NCI-H748 treated with DMSO at 0.1 percent for 48 hours (cell line): ENCODE measurements around the gene POC1A.

ENCODE experiments used
- DNase-seq: peaks from one replicate; lab custom pipeline; 2025; lab: John Stamatoyannopoulos, UW

POC1A gene

DNA sequence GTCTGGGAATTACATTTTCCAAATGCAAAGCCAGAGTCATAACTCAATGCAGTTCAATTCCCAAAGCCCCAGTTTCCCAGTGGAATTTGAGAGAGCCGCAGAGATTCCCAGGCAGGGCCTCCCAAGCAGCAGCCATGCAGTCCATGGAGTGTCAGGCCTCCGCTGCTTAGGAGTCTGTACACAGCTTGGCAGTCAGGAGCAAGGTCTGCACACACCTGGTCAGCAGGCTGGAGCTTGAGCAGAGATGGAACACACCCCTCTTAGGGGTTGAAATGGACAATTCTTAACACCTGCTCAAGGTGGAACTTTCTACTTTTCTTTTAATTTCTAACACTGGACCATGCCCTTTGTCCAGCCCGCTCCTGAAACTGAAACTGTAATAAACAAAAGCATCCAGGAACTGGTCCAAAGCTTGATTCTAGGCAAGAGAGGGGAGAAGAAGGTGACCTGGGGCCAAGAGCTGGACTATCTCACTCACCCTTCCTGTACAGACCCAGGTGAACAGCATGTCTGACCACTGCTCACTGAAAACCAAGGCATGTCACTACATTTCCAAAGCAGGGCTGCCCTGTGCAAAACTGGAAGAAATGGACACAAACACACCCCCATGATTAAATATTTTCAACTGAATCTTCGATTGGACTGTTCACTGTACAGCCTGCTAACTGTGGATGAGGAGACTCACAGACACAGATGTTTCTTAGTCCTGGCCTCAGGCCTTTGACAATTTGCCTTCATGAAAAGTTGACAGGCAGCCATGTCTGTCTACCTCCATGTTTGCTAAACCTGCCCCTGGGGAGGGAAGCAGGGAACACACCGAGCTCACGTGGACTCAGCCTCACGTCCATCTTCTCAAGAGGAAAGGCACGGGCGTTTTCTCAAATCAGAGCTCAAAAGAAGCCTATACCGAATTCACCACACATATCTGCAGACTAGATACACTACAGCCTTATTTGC lies 49.3 kb downstream of the POC1A start:
- no peak for DNase-seq

- no peak for DNase-seq
Observed at GRCh38 chr3:52102934-52103333, 51.3 kb downstream of the POC1A start.

DNA sequence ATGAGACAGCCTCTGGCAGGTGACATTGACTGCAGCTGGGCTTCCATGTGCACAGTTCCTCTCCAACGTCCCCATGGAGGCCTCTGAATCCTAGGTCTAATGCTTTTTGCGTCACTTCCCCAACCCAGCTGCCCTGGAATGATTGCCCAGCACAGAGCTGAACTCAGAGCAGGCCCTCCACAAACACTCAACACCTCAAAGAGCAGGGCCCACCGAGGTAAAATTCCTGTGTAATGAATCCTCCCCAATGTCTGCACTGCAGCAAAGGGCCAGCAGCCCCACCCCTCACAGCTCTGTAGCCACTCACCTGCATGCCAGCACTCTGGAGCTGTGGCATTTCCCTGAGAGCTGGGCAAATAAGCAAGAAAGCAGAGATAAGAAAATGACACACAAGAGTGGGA lies 55.2 kb downstream of the POC1A start:
- DNase-seq = no peak

DNA sequence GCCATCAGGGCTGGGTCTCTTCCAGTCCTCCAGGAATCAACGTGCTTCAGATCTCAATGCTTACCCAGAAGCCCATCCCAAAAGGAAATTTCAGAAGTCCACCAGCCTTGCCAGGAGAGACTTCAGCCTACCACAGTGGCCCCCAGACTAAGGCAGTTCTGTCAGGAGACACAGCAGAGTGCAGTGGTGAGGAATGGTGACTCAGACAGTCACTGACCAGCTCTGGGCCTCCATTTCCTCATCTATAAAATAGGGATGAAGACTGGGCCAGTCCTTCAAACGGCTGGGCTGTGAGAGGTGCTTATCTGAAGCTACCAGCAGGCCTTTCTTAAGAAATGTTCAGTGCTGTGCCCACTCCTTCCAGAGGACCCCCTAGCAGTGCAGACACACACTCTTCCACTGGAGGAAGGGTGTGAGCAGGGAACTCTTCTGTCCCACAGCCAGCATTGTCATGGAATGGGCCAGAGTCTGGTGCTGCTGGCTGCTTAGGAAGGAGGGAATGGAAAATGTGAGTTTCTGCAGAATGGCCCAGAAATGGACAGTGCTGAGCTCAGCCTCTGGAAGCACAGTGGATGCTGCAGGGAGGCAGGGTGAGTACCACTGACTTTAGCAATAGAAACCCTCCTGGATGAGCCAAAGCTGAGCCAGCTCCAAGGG lies 56.2 kb downstream of the POC1A start:
- DNase-seq = no peak

DNA sequence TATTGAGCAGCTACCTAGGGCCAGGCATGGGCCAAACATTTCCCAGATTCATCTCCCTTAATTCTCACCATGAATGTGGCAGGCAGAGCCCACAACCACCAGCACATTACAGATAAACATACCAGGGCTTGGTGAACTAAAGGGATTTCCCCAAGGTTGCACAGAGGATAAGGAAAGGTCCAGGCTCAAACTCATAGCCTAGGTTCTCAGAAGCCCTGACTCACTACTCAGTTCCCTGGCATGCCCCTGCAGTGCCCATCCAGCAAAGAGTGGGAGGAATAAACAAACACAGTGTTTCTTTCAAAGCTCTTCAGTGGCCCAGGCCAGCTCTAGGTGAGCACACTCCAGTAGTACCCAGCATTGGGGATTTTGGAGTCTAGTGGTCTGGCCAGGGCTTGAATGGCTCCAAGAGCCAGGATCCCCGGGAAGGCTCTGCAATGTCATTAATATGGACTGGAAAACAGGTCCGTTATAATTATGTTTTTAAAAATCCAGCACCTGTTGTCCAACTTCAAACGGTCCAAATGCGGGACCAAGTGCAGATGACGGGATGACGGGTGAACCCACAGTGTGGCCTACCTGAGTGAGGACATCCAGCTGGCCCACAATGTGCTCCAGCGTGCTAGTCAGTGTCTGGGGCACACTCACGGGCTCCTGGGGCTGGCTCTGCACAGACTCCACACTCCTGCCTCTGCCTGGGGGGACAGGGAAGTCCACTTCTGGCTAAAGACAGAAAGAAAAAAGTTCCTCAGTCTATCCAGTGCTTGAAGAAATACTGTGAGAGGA lies 58.0 kb downstream of the POC1A start:
- no peak for DNase-seq

GRCh38 chr3:52094571-52095485 lies 59.4 kb downstream of the POC1A start:
- DNase-seq = no peak

DNA sequence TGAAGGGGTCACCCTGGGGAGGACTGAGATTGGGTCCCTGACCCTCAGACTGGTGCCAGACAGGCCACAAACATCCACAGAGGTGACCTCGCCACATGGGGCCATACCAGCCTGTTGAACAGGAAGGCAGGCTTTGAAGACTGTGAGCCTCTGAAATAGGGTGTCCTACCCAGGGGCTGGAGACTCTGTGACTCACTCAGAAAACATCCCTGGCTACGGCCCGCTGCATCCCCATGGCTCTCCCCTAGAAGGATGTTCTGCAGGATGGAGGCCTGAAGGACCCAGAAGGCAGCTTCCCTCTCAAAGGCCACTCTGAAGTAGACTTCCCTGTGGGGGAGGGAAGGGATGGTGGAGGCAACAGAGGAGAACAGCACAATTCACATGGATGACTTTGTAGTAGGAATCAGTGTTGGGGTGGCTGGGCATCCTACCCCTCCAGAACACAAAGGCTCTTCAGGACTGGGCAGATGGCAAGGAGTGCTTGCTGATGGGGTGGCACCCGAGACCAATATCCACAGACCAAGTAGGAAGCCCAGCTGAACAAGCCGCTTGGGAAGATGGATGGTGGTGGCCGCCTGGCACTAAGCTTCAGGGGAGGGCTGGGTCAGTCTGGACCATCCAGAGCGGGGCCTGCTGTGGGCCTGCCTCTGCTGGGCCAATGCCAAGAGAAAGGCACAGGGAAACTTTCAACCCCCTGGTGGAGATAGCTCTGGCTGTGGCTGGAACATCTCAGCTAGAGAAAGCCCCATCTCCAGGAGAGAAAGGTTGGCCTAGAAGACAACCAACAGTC lies 60.3 kb downstream of the POC1A start:
- no peak for DNase-seq

- no peak for DNase-seq
Observed at GRCh38 chr3:52092891-52093290, 61.3 kb downstream of the POC1A start.

GRCh38 chr3:52092271-52092660 lies 62.0 kb downstream of the POC1A start:
- DNase-seq = no peak

GRCh38 chr3:52091586-52092270 lies 62.5 kb downstream of the POC1A start:
- no peak for DNase-seq

DNA sequence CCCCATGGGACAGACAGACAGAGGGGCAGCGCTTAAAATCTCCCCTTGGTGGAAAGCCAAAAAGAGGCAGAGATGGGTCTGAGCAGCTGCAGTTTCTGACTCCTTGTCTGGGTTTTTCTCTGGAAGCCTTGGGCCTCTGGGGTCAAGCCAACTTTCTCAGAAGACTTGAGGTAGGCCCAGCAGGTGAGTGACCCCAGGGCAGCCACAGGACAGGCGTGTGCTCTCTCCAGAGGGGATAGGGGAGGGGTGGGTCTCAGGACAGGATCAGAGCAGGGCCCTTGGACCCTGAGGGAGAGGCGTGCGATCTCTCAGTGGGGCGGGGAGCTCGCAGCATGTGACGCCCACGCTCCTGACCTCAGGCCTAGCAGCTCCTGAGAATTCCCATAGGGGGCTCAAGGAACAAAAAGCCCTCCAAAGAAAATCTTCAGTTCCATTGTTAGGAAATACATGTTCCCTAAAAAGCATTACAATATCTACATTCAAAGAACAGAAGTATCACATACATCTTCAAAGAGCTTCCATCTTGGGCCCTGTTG lies 63.2 kb downstream of the POC1A start:
- no peak for DNase-seq

- DNase-seq = no peak
Observed at GRCh38 chr3:52090131-52090932, 63.9 kb downstream of the POC1A start.

DNA sequence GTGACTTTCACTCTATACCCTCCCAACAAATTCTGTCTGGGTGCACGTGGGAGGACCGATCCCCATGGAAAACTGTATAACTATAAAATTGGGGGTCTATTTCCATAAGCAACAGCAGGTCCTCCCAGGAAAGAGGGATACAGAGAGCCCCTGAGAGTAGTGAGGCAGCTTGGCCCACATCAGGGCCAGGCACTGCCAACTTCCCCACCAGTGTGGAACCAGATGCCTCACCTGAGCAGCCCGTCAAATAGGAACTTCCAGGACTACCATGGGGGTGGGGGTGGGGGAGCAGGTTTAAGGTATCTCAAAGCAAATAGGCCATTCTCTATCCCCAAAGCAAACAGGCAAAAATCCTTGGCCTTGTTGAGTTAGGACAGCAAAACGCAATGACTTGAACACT lies 64.5 kb downstream of the POC1A start:
- DNase-seq = no peak

DNA sequence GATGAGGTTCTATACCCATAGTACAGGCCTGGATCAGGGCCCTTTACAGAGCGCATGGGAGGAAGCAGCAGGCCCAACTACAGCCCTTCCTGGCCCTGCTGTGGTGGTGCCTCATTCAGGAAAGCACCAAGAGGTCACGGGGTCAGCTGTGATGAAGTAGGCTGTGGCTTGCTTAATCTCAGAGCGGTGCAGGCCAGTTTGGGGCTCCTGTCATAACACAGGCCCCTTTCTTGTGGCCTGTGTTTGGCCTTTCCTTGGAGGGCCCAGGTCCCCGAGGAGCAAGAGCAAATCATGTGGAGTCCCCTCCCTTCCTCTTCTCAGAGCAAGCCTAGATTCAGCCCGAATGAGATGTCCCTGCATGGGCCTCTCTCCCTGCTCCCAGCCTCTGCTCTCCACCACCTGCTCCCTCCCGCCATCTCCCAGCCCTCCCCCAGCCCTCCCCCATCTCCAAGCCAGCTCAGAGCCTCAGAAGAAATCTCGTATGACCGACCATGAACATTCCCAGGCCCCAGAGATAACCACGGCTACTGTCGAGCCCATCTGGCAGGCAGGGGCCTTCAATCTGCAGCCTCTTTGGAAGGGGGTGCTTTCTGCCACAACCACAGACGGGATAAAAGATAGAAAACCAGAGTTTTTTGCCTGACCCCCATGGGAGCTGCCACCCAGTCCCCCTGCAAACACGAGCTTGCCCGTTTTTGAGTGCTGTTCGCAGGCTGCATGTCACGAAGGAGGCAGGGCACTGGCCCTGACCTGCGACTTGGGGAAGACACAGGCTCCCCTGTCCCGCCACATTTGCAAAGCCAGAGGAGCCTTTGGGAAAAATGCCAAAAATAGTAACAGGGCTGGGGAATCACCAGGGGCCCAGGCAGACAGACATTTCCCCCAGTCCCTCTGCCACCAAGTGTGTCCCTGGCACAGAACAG lies 65.5 kb downstream of the POC1A start:
- no peak for DNase-seq

GRCh38 chr3:52087731-52088130 lies 66.5 kb downstream of the POC1A start:
- no peak for DNase-seq

- DNase-seq = no peak
Observed at GRCh38 chr3:52086976-52087663, 67.1 kb downstream of the POC1A start.

GRCh38 chr3:52086461-52086860 lies 67.8 kb downstream of the POC1A start:
- DNase-seq = no peak
